Measurements from ENCODE around the gene PPP1R13L. TPM values are rescaled to one million over a fixed set of nuclear protein-coding genes. Genes with fewer than 3 reads are reported as not detected.

Gene PPP1R13L
- total and polyA plus RNA-seq, 2 donors (not counting 1 experiment from before 2014, with no cell fraction given): 7.4 to 9.2 TPM

DNA sequence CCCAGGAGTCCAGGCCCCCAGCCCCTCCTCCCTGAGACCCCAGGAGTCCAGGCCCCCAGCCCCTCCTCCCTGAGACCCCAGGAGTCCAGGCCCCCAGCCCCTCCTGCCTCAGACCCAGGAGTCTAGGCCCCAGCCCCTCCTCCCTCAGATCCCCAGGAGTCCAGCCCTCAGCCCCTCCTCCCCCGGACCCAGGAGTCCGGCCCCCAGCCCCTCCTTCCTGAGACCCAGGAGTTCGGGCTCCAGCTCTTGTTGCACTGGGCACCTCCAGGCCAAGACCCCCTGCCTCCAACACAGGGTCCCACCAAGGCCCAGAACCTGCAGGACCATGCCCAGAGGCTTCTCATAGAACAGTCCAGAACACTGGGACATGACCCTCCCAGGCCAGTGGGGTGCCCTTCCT lies 15.0 kb upstream of the PPP1R13L start:
- peak overlapping the region; percentile 88 for H3K27ac Mint-ChIP-seq
- Histone ChIP-seq H4K20me1 (ENCODE audit: control insufficient read depth, insufficient read depth, low read length, poor library complexity, severe bottlenecking) (peaks cover 5% of the 10 kb centered on the region), H3K27ac (ENCODE audit: low read length in 2 of 2) (peak overlapping the region in 1 of 2 donors; percentile 44), H3K4me3 (ENCODE audit: control extremely low read depth in 1 of 5, extremely low read depth in 1 of 5, insufficient read depth in 1 of 5, low read depth in 2 of 5, low read length in 4 of 5) (peak overlapping the region in 1 of 5 experiments; percentile 39), H2AFZ (ENCODE audit: insufficient read depth, low read depth, low read length, poor library complexity, severe bottlenecking) (no peak overlapping the region), H3K36me3 (replicated peaks in 1 of 2; ENCODE audit: control extremely low read depth in 1 of 2, control insufficient read depth in 1 of 2, extremely low read depth in 1 of 2, insufficient read depth in 2 of 2, low read length in 1 of 2) (peaks cover 0 to 28% of the 10 kb centered on the region in 2 experiments), H3K9ac (ENCODE audit: low read length) (no peak overlapping the region), H3K79me2 (ENCODE audit: control insufficient read depth, insufficient read depth, low read length) (peaks cover 29% of the 10 kb centered on the region), H3K4me2 (replicated peaks; ENCODE audit: low read depth, low read length, poor library complexity, severe bottlenecking) (peak overlapping the region; percentile 74), H3K27me3 (replicated peaks in 1 of 4; ENCODE audit: control extremely low read depth in 1 of 4, control insufficient read depth in 3 of 4, insufficient read depth in 4 of 4, low read length in 3 of 4) (no peaks in the 10 kb centered on the region), H3K4me1 (ENCODE audit: control insufficient read depth in 2 of 2, insufficient read depth in 2 of 2, low read length in 2 of 2) (peaks cover 29 to 52% of the 10 kb centered on the region in 2 donors), H3K9me3 (ENCODE audit: control extremely low read depth in 1 of 3, control insufficient read depth in 2 of 3, insufficient read depth in 1 of 3, low read length in 2 of 3) (no peaks in the 10 kb centered on the region)
- intact Hi-C loops (cut with micrococcal nuclease): loop anchor here (1.0 kb wide), 1 partner anchor 14 kb away; the partner anchor contains the start of gene POLR1G
- CTCF ChIA-PET: interaction anchor here (1.3 to 2.5 kb wide), 3 partner anchors 16 to 19 kb away, joined by 3 to 8 read pairs (median 6); partner anchors contain the start of gene PPP1R13L
- TF ChIP-seq, protein P1, sequence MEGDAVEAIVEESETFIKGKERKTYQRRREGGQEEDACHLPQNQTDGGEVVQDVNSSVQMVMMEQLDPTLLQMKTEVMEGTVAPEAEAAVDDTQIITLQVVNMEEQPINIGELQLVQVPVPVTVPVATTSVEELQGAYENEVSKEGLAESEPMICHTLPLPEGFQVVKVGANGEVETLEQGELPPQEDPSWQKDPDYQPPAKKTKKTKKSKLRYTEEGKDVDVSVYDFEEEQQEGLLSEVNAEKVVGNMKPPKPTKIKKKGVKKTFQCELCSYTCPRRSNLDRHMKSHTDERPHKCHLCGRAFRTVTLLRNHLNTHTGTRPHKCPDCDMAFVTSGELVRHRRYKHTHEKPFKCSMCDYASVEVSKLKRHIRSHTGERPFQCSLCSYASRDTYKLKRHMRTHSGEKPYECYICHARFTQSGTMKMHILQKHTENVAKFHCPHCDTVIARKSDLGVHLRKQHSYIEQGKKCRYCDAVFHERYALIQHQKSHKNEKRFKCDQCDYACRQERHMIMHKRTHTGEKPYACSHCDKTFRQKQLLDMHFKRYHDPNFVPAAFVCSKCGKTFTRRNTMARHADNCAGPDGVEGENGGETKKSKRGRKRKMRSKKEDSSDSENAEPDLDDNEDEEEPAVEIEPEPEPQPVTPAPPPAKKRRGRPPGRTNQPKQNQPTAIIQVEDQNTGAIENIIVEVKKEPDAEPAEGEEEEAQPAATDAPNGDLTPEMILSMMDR (IDR thresholded peaks at IDR 0.05): no peak
- TF ChIP-seq EZH2 (IDR thresholded peaks at IDR 0.05; ENCODE audit: borderline replicate concordance, insufficient read depth, low read depth, low read length, poor library complexity, severe bottlenecking): no peak
- H3K27me3 Mint-ChIP-seq: no peaks in the 10 kb centered on the region
- ATAC-seq (ENCODE audit: low read depth) (no peak), DNase-seq (peak; percentile 14)
- POLR2A ChIA-PET: interaction anchor here (1.2 kb wide), 1 partner anchor 10 kb away, joined by 3 read pairs; no protein-coding TSS in a partner anchor
- peak overlapping the region; percentile 71 for H3K4me3 Mint-ChIP-seq
- H3K9me3 Mint-ChIP-seq (ENCODE audit: insufficient read depth): no peaks in the 10 kb centered on the region
- peaks cover 52% of the 10 kb centered on the region for H3K4me1 Mint-ChIP-seq
- WGBS (ENCODE audit: insufficient coverage): 29% methylated on average over 3 of the region's 3 CpGs

- peaks cover 28 to 52% of the 10 kb centered on the region in 2 donors for H3K4me1 ChIP-seq (ENCODE audit: control insufficient read depth in 2 of 2, insufficient read depth in 2 of 2, low read length in 2 of 2)
- H3K4me3 ChIP-seq (ENCODE audit: control extremely low read depth in 1 of 5, extremely low read depth in 1 of 5, insufficient read depth in 1 of 5, low read depth in 2 of 5, low read length in 4 of 5): peak overlapping the region in 2 of 5 experiments; percentile 15 to 39
- H3K27me3 ChIP-seq (replicated peaks in 1 of 4; ENCODE audit: control extremely low read depth in 1 of 4, control insufficient read depth in 3 of 4, insufficient read depth in 4 of 4, low read length in 3 of 4): no peaks in the 10 kb centered on the region
- H3K36me3 ChIP-seq (replicated peaks in 1 of 2; ENCODE audit: control extremely low read depth in 1 of 2, control insufficient read depth in 1 of 2, extremely low read depth in 1 of 2, insufficient read depth in 2 of 2, low read length in 1 of 2): peaks cover 0 to 33% of the 10 kb centered on the region in 2 experiments
- peak; percentile 86 for DNase-seq
- Mint-ChIP-seq H3K27ac (peak overlapping the region; percentile 88), H3K9me3 (ENCODE audit: insufficient read depth) (no peaks in the 10 kb centered on the region), H3K4me3 (peak overlapping the region; percentile 71), H3K4me1 (peaks cover 49% of the 10 kb centered on the region), H3K27me3 (no peaks in the 10 kb centered on the region)
- 1% methylated on average over 4 of the region's 4 CpGs for WGBS (ENCODE audit: insufficient coverage)
- H3K4me2 ChIP-seq (replicated peaks; ENCODE audit: low read depth, low read length, poor library complexity, severe bottlenecking): peak overlapping the region; percentile 74
- peaks cover 32% of the 10 kb centered on the region for H3K79me2 ChIP-seq (ENCODE audit: control insufficient read depth, insufficient read depth, low read length)
- ChIA-PET CTCF (interaction anchor here (1.3 to 2.5 kb wide), 2 partner anchors 15 to 17 kb away, joined by 6 to 8 read pairs; partner anchors contain the start of gene PPP1R13L), POLR2A (interaction anchor here (1.2 kb wide), 1 partner anchor 10 kb away, joined by 3 read pairs; no protein-coding TSS in a partner anchor)
- peaks cover 5% of the 10 kb centered on the region for H4K20me1 ChIP-seq (ENCODE audit: control insufficient read depth, insufficient read depth, low read length, poor library complexity, severe bottlenecking)
- peak; percentile 70 for ATAC-seq (ENCODE audit: low read depth)
- H3K27ac ChIP-seq (ENCODE audit: low read length in 2 of 2): peak overlapping the region in 1 of 2 donors; percentile 44
- H2AFZ ChIP-seq (ENCODE audit: insufficient read depth, low read depth, low read length, poor library complexity, severe bottlenecking): no peak overlapping the region
- intact Hi-C loops (cut with micrococcal nuclease): loop anchor here (1.0 kb wide), 1 partner anchor 13 kb away; the partner anchor contains the start of gene POLR1G
- no peaks in the 10 kb centered on the region for H3K9me3 ChIP-seq (ENCODE audit: control extremely low read depth in 1 of 3, control insufficient read depth in 2 of 3, insufficient read depth in 1 of 3, low read length in 2 of 3)
- no peak for TF ChIP-seq EZH2 (IDR thresholded peaks at IDR 0.05; ENCODE audit: borderline replicate concordance, insufficient read depth, low read depth, low read length, poor library complexity, severe bottlenecking)
- TF ChIP-seq, protein P1 (IDR thresholded peaks at IDR 0.05): no peak
- peak overlapping the region; percentile 27 for H3K9ac ChIP-seq (ENCODE audit: low read length)
These were observed 14.5 kb upstream of the PPP1R13L start for GRCh38 chr19:45419396-45419795.

Data from B cell (primary cell).